NOMO-1 (cell line): ENCODE measurements around the gene BCAS4.
"Not testable (repeated sequence)": the region's sequence is repeated elsewhere in the genome, so short reads cannot be mapped to it uniquely, and the experiment has no call there.

ENCODE experiments used
- DNase-seq, 2 experiments: peaks; one replicate each; lab custom pipeline; 2025; ENCODE audit not compliant: unreplicated experiment in 2 of 2; lab: John Stamatoyannopoulos, UW

The BCAS4 gene, protein sequence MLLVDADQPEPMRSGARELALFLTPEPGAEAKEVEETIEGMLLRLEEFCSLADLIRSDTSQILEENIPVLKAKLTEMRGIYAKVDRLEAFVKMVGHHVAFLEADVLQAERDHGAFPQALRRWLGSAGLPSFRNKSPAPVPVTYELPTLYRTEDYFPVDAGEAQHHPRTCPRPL

DNA sequence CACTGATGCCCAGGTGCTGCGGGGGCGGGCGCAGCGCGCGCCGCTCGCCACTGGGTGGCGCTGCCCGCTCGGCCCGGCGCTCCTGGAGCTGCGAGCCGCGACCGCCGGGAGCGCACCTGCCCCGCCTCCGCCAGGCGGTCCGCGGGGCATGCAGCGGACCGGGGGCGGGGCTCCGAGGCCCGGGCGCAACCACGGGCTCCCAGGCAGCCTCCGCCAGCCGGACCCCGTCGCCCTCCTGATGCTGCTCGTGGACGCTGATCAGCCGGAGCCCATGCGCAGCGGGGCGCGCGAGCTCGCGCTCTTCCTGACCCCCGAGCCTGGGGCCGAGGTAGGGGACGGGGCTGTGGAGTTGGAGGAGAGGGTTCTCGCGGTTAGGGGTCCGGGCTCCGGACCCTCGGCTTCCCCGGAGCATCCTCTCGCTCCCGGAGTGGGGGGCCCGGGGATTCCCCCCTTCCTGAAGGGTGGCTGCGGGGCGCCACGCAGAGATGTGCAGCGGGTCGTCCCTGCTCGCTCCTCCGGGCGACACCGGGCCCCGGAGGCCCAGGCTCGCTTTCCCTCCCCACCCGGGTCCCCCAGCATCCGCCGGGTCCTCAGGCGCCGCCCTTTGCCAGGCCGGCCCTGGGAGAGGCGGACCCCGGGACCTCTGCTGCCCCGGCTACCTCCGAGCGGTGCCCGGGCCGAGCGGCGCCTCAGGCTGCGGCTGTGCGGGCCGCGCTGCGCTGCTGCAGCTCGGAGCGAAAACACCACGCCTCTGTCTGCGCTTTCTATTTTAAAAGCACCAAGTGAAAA is at the start of gene BCAS4:
Gene BCAS4 (plus strand): TSS at position 216 of the 789 bp plus-strand sequence. CDS start 23 bp downstream, at position 239.
- peak; percentile 64 to 76 for DNase-seq

DNA sequence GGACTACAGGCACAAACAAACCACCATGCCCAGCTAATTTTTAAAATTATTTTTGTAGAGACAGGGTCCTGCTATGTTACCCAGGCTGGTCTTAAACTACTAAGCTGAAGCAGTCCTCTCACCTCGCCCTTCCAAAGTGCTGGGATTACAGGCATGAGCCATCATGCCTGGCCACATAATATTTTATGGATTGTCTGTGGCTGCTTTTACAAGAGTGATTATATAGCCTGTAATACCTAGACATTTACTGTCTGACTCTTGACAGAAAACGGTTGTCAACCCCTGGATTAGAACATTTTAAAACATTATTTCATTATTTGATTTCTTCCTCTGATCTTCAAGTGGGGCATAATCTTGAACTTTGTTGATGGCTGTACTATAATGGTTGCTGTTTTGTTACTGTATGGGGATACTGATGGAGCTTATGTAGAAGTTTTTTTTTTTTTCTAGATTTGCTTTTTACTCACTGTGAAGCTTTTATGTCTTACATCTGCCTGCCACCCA is 49.2 kb upstream of the BCAS4 start:
- no peak for DNase-seq

DNA sequence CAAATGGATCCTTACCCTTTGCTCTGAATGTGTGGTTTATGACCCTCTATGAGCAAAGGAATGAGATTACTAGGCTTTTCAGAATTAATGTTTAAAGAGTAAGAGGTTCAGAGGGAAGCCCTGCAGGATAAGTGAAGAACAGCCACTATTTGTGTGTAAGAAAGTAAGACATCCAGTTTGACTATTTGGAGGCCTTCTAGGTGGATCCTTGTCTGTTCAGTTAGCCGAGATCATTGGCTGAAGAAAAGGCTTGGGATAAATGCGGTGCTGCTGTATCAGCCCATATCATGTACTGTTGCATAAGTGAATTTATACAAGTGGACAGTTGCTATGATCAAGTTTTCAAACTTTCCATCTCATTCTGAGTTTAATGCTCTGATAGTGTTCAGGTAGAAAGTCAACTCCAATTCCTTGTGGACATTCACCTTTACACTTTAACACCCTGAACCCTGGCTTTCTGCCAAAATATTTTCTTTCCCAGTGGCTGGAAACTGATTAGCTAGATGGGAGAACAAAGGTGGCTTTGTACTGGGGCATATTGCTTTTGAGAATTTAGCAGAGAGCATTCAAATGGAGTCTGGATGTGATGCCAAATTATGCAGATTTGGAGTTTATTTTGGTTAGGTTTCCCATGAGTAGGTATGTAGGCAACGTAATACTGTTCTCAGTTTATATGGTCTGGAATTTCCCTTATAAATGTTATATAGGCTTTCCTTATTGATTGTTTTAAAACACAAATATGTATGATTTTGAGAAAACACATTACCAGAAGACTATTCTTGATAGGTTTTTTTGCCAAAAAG is 48.5 kb upstream of the BCAS4 start:
- no peak for DNase-seq

DNA sequence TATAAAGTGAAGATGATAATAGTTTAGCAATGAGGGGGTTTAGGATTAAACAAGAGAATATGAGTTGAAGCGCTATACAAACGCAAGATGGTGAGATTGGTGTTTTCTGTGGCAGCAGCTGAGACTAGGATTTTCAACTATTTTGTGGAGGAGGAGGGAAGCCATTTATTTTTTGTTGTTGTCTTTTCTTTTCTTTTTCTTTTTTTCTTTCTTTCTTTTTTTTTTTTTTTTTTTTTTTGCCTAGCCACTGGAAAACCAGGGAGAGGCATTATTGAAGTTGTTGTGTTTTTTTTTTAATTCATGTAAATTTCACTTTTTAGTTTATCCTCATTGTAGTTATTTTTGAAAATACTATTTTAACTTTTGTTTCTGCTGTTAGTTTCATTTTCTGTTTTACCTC is 47.6 kb upstream of the BCAS4 start:
- DNase-seq = no peak

DNA sequence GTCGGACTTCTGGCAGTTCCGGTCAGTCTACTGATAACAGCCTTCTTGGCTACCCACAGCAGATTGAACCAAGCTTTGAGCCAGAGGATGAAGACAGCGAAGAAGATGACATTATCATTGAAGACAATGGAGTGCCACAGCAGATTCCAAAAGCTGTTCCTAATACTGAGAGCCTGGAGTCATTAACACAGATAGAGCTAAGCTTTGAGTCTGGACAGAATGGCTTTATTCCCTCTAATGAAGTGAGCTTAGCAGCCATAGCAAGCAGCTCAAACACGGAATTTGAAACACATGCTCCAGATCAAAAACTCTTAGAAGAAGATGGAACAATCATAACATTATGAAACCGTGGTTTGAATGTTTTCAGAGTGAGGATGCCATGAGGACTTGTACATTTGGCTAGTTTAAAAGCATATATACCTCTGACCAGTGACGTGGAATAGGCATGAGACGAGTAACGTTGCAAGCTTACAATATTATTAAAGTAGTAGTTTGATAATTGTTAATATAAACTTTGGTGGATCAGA is 44.7 kb upstream of the BCAS4 start:
- DNase-seq = no peak

DNA sequence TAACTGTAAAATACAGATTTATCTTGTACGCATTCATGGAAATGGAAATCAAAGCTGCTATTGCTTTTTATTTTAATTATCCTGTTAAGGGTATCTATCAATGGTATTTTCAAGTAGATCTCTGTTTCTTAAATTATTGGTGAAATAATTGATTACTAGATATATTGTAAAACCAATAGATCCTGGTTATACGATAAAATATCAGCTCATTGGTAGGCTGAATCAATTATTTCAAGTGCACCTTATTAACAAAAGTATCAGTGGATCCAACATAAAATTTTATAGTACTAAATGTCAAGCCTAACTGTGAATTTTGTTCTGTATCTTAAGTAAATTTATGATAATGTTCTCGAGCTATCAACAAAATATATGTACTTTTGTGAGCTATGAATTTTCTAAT is 41.7 kb upstream of the BCAS4 start:
- no peak for DNase-seq

DNA sequence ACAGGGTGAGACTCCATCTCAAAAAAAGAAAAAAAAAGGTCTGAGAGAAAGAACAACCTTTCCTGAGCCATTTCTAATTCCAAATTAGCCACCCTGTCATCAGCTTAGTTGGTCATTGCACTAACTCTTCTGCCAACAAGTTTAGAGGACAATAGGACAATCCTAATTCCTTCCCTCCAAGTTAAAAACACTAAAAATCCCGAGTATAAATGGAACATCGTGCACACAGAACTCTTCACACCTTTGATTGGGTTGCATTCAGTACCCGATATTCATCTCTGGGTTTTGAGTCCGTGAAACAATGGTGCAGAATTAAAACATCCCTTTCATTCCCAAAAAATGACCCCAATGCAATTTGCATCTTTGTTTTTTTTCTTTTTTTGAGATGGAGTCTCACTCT is 40.4 kb upstream of the BCAS4 start:
- DNase-seq = no peak

DNA sequence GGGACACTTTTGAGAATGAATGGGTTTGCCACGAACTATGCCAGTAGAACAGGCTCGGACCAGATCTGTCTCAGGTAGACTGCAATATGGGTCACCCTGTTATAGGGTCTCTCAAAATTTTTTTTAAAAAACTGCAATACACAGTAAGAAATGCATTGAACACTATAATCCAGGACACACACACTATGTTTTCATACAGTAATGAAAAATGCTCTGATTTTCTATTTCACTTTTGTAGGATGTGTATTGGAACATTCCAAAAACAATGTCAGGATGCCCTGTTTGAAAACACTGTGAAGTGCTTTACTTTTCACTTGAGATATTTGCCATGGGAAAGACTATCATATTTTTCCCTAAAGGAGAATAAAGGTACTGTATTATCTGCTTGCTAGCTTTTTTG is 38.4 kb upstream of the BCAS4 start:
- no peak for DNase-seq

DNA sequence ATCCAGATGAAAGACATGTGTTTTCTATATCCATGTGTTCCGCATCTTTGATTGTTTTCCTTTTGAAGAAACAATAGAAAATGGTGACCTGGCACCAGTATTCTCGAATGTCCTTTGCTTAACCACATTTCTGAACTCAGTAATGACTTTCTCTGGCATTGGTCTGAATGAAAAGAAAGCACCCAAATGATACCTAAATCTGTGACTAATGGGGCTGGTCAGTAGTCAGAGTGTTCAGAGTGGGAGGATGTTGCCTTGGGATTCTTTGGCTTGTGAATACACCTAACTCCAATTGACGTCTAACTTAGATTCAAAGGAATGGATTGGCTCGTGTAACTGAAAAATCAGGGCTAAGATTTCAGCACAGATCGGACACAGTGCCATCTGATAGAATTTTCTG is 36.4 kb upstream of the BCAS4 start:
- DNase-seq = no peak

DNA sequence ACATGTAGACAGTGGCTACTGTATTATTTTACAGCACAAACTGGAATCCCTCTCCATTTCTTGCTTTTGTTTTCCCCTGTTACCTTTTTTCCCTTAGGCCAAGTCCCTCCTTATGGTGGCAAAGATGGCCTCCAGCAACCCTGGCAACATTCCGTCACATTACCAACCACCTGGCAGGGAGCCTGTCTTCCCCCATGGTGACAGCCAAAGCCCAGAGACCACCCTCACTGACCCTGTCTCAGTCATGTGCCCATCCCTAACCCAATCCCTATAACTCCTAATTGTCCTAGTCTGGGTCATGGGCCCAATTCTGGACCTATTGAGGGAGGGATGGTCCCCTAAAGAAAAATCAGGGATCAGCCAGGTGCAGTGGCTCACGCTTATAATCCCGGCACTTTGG is 35.9 kb upstream of the BCAS4 start:
- no peak for DNase-seq

DNA sequence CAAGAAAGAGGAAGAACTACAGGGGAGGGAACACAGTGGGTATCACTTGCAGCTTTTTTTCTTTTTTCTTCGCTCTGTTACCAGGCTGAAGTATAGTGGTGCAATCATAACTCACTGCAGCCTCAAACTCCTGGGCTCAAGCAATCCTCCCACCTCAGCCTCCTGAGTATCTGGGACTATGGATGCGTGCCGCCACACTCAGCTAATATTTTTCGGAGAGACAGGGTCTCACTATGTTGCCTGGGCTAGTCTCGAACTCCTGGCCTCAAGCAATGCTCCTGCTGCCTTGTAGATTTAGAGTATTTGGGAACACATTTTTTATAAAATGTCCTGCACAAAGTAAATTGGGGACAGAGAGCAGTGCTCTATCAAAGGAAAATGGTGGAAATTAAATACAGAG is 35.2 kb upstream of the BCAS4 start:
- DNase-seq = peak; percentile 22 to 23

DNA sequence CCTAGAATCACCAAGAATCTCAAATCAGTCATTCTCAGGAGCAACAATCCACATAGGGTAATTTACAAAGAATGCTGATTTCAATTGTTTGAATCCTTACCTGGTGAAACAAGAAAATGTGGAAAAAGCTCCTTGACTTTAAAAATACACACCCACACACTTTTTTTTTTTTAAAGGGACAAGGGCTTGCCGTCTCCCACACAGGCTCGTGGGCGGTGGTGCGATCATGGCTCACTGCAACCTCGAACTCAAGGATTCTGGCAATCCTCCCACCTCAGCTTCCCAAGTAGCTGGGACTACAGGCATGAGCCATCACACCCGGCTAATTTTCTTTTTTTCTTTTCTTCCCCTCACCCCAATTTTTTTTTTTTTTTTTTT is 32.8 kb upstream of the BCAS4 start:
- DNase-seq = no peak

DNA sequence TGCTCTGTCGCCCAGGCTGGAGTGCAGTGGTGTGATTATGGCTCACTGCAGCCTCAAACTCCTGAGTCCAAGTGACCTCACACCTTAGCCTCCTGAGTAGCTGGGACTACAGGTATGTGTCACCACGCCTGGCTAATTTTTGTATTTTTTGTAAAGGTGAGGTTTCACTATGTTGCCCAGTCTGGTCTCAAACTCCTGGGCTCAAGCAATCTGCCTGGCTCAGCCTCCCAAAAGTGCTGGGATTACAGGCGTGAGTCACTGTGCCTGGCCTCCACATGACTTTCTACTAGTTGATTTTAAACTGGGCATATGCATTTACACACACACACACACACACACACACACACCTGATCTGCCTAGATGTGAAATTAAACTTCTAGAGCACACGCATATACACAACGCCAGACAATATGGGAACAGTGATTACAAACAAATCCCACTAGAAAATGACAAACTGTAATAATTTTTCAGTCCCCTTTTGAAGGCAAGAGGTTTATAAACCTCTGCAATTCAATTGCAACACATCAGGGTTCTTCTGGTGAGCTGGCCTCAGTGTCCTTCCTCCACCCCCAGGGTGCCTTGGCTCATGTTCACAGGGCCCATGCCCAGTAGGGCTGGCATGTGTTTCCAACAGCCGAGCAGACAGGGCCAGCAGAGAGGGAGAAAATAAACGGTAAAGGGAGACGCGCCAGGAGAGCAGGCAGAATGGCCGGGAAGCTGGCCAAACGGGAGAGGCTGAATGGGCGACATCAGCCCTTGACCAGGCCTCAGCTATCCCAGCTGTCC is 32.2 kb upstream of the BCAS4 start:
- DNase-seq = no peak

DNA sequence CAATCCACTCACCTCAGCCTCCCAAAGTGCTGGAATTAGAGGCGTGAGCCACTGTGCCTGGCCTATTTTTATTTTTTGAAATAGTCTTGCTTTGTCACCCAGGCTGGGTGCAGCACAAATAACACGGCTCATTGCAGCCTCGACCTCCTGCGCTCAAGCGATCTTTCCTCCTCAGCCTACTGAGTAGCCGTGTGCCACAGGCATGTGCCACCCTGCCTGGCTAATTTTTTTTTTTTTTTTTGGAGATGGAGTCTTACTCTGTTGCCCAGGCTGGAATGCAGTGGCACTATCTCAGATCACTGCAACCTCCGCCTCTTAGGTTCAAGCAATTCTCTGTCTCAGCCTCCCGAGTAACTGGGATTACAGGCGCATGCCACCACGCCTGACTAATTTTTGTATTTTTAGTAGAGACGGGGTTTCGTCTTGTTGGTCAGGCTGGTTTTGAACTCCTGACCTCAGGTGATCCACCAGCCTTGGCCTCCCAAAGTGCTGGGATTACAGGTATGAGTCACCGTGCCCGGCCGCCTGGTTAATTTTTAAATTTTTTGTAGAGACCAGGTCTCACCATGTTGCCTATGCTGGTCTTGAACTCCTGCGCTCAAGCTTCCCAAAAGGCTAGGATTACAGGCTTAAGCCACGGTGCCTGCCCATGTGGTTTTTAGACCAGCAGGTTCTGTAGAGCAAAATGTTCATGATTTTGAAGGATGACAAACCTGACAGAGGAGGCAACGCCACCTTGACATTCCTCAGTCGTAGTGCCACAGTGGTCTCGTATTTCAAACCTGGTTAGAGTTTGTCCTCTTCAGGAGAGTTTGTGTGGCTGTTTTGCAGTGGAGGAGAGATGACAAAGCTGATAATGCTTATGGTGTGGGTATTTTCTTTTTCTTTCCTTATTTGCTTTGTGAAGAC is 31.1 kb upstream of the BCAS4 start:
- DNase-seq = not testable (repeated sequence)

DNA sequence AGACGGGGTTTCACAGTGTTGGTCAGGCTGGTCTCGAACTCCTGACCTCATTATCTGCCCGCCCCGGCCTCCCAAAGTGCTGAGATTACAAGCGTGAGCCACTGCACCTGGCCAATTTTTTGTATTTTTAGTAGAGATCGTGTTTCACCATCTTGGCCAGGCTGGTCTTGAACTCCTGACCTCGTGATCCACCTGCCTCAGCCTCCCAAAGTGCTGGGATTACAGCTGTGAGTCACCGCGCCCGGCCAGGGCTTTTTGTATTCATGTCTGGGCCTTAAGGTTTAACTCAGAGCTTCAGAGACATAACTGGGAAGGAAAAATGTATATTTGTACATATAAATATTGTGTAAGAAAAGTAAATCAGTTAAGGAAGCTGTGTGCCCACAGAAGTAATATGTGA is 29.6 kb upstream of the BCAS4 start:
- not testable (repeated sequence) for DNase-seq

DNA sequence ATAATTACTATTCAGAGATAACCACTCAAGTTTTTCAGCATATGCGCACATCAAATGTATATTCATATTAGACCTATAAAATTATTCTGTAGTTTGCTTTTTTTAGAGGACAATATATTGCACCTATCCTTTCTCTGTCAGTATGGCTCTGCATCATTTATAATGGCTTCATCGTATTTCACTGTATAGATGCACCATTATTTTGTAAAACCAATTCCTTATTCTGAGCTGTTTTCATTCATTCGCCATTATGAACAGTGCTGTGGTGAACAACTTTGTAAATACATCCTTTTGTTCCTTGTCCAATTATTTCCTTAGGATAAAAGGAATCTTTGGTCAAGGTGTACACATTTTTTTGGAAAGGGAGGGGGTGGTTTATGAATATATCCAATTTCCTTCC is 29.2 kb upstream of the BCAS4 start:
- no peak for DNase-seq

DNA sequence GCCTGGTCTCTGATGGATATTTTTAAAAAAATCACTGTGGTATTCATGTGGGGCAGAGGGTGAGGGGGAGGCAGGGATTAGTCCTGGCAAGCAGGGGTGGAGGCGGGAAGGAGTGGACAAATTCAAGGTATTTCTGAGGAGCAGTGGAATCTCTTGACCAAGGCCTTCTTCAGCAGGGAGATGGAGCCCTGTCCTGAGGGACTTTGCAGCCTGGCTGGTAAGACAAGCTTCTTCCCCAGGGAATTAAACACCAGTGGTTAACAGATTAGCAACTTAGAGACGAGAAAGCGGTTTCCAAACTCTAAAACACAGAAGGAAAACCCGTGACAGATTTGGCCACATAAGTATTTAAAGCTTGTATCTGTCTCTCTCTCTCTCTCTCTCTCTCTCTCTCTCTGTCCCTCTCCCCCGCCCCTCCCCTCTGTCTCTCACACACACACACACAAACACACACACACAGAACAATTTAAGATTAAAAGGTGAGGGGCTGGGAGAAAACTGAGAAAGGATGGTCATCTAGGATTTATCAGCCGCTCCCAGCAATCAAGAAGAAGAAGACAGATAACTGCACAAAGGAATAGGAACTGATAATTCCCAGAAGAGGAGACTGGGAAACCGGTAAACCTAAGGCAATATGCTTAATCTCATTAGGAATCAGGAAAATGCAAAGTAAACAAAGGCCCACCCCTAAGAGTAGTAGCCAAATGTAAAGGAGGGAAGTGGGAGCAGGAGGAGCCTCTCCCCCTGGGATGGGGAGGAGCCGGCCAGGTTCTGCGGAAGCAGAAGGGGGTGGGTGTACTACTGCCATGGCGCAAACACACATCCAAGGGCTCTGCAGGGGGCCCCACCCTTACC is 27.7 kb upstream of the BCAS4 start:
- not testable (repeated sequence) for DNase-seq

DNA sequence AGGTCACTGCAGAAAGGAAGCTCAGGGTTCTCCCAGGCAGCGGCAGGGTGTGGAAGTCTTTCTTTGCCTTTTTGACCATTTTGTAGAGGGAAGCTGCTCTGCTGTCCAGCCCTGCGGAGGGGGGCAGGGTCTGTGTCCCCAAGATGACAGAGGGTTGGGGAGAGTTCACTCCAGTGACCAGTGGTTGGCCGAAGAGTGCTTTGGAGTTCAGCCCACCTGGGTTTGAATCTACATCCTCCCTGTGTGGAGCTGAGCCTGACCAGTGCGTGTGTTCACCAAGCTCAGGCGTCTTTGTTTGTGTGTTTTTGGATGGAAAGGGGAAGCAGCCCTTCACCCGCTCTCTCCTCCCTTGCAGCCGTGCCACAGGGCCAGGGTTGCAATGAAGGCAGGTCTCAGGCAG is 25.9 kb upstream of the BCAS4 start:
- peak in 1 of 2 experiments; percentile 15 for DNase-seq
